Fibroblast of lung (primary cell): ENCODE data around the gene PNLDC1.

Experiments used
- CTCF ChIP-seq, 2 donors: IDR thresholded peaks in 1 of 2; conservative IDR thresholded peaks in 1 of 2; 1 replicate in 1 of 2; 2 replicates in 1 of 2; pipeline ENCODE4 v1.5.1; 2011 to 2012; ENCODE audit warnings: low read length in 2 of 2, control low read depth in 1 of 2, inconsistent platforms in 1 of 2, low read depth in 1 of 2, mild to moderate bottlenecking in 1 of 2
- EZH2 ChIP-seq: IDR thresholded peaks from 2 replicates; pipeline ENCODE4 v1.5.1; 2012; ENCODE audit warnings: low read length, control low read depth, mild to moderate bottlenecking; ENCODE audit errors: missing control alignments

- TF ChIP-seq CTCF (conservative IDR thresholded peaks at IDR 0.05 in 1 of 2, IDR thresholded peaks at IDR 0.05 in 1 of 2; ENCODE audit: low read depth in 1 of 2, low read length in 2 of 2) (no peak), EZH2 (no peak)
These were observed 36.8 kb downstream of the PNLDC1 start for GRCh38 chr6:159836718-159837490.
